HG03103 (cell line): ENCODE data around the gene BLTP2.
A peak's percentile ranks its signal among the peaks of the same experiment; 100 is the strongest.
"Not testable (repeated sequence)": the region's sequence is repeated elsewhere in the genome, so short reads cannot be mapped to it uniquely, and the experiment has no call there.

Experiments used
- ATAC-seq: cut with Tn5 transposase; IDR thresholded peaks from one replicate; pipeline ENCODE4 v1.9.1; 2021; ENCODE audit warnings: low read depth; ENCODE audit not compliant: unreplicated experiment

Gene BLTP2

GRCh38 chr17:28648698-28649097 is 3.7 kb upstream of the BLTP2 start:
- ATAC-seq = no peak

GRCh38 chr17:28646039-28646754 is 1.2 kb upstream of the BLTP2 start:
- ATAC-seq = no peak

GRCh38 chr17:28645576-28645939 is 600 bp upstream of the BLTP2 start:
- ATAC-seq = no peak

- ATAC-seq = peak; percentile 11
Measured at GRCh38 chr17:28643983-28644786, 773 bp downstream of the BLTP2 start.

- ATAC-seq = no peak
Measured at GRCh38 chr17:28641579-28641978, 3.4 kb downstream of the BLTP2 start.

GRCh38 chr17:28635506-28635905 is 9.5 kb downstream of the BLTP2 start:
- no peak for ATAC-seq

- ATAC-seq = no peak
Measured at GRCh38 chr17:28634206-28634865, 10.6 kb downstream of the BLTP2 start.

GRCh38 chr17:28626818-28627217 is 18.1 kb downstream of the BLTP2 start:
- ATAC-seq = no peak

GRCh38 chr17:28624148-28624547 is 20.8 kb downstream of the BLTP2 start:
- no peak for ATAC-seq

GRCh38 chr17:28623696-28624095 is 21.3 kb downstream of the BLTP2 start:
- no peak for ATAC-seq

- ATAC-seq = no peak
Measured at GRCh38 chr17:28622186-28622585, 22.8 kb downstream of the BLTP2 start.

- no peak for ATAC-seq
Measured at GRCh38 chr17:28620010-28620409, 24.9 kb downstream of the BLTP2 start.

GRCh38 chr17:28618464-28618863 is 26.5 kb downstream of the BLTP2 start:
- ATAC-seq = no peak

GRCh38 chr17:28616281-28616680 is 28.7 kb downstream of the BLTP2 start:
- ATAC-seq = no peak

- no peak for ATAC-seq
Measured at GRCh38 chr17:28615260-28615940, 29.6 kb downstream of the BLTP2 start.

- ATAC-seq = no peak
Measured at GRCh38 chr17:28613931-28614381, 31.0 kb downstream of the BLTP2 start, which contains the start of gene RSKR. RSKR (minus strand) TSS chr17:28614185; CDS start chr17:28614161, 24 bp downstream.

GRCh38 chr17:28612936-28613872 is 31.8 kb downstream of the BLTP2 start:
- no peak for ATAC-seq

- no peak for ATAC-seq
Measured at GRCh38 chr17:28612531-28612930, 32.4 kb downstream of the BLTP2 start.

- ATAC-seq = no peak
Measured at GRCh38 chr17:28610376-28610775, 34.6 kb downstream of the BLTP2 start.

GRCh38 chr17:28604031-28604430 is 40.9 kb downstream of the BLTP2 start:
- not testable (repeated sequence) for ATAC-seq
